Pancreas (tissue), 10 donors: Measurements from ENCODE around the gene GMDS. TPM values are rescaled to one million over a fixed set of nuclear protein-coding genes. Genes with fewer than 3 reads are reported as not detected.

Experiments used
- ATAC-seq, 4 donors: fragments of 200-7000 bp; cut with Tn5 transposase; one replicate each; pipeline versions ENCODE4 v1.8.0 to v1.9.1; 2020; ENCODE audit warnings: mild to moderate bottlenecking in 4 of 4, moderate library complexity in 4 of 4
- DNase-seq, 6 donors: peaks; one replicate each; pipeline ENCODE4 v3.0.0-alpha.2; 2020
- FAIRE-seq: peaks from 2 replicates; lab custom pipeline; 2012; peaks lifted over from hg19 to GRCh38; lab: Jason Lieb, UNC
- H3K27ac ChIP-seq, 4 donors: fragments of 200-600 bp; sonication (generic); 1 replicate in 3 of 4; 2 replicates in 1 of 4; pipeline versions ENCODE4 v1.5.0 to v1.8.0; 2020
- H3K27me3 ChIP-seq, 4 donors: fragments of 200-600 bp; one replicate each; pipeline ENCODE4 v1.8.0; 2021
- H3K36me3 ChIP-seq, 3 donors: fragments of 200-600 bp; sonication (generic) in 1 of 3; one replicate each; pipeline versions ENCODE4 v1.5.0 to v1.8.0; 2020 to 2021
- H3K4me1 ChIP-seq, 3 donors: fragments of 200-600 bp; one replicate each; pipeline ENCODE4 v1.8.0; 2021
- H3K4me3 ChIP-seq, 4 donors: fragments of 200-600 bp; sonication (generic) in 2 of 4; one replicate each; pipeline versions ENCODE4 v1.5.0 to v1.8.0; 2020 to 2021
- H3K9me3 ChIP-seq, 4 donors: fragments of 200-600 bp; one replicate each; pipeline ENCODE4 v1.8.0; 2021
- CTCF ChIP-seq, 4 donors: fragments of 200-600 bp; sonication (generic) in 3 of 4; IDR thresholded peaks; one replicate each; pipeline versions ENCODE4 v1.5.0 to v1.8.0; 2021; ENCODE audit warnings: antibody characterized with exemption in 4 of 4
- WGBS, 2 donors: extraction: QIAGEN DNeasy Blood & Tissue Kit; methylation state at CpG; one replicate each; pipeline ENCODE4 v1.1.7; 2013; 5-methylcytosine and 5-hydroxymethylcytosine counted together
- intact Hi-C, 3 donors: fragments of 100-400 bp; cut with DNase I; formaldehyde crosslinking; loops; one replicate each; pipeline versions ENCODE4 v1.11.1 to v1.14.2; 2022
- polyA plus RNA-seq, 2 donors: library from polyadenylated mRNA; stranded (reverse); fragments of 200-250 nt; gene quantifications; one replicate each; pipeline ENCODE4 v1.2.3, GENCODE V29; 2013
- total RNA-seq, 6 donors: library from RNA; stranded (reverse); fragmentation: NEBNext Ultra II Directional in 4 of 6; extraction: Animal tissue kit (Norgen Biotek cat#: 25700) in 4 of 6; gene quantifications; one replicate each; pipeline versions ENCODE4 v1.2.1 to v1.2.4, GENCODE V29; 2021 to 2023
- donor health status: healthy with polysubstance abuse.
- donor health status: DM: no; HTN: no; CAD: no; lungs with moderate emphysema.
- donor health status: DM: no; HTN: no; CAD: no.
- donor health status: control.
- donor health status: control.
- donor health status: Bipolar disorder and iron deficiency.
- donor health status: DM: yes; HTN: yes; CAD: no.
- donor health status: DM: no; HTN: no; CAD: no.
- donor health status: DM: no; HTN: no; CAD: no.
- donor health status: DM: yes; HTN: yes; CAD: no.

The GMDS gene
- total and polyA plus RNA-seq, 8 donors, result 7.6 to 40.8 (median 26.5) TPM

- no peaks in the 10 kb centered on the region for H3K27me3 ChIP-seq
- H3K9me3 ChIP-seq, result no peaks in the 10 kb centered on the region
- no peak for DNase-seq
- WGBS, 2 donors, result 70 to 77% methylated on average over 13 of the region's 13 CpGs
- no peak for TF ChIP-seq CTCF (IDR thresholded peaks at IDR 0.05)
- ATAC-seq, result peak in 3 of 4 donors; percentile 31 to 71 (median 47)
- H3K4me3 ChIP-seq, result no peak overlapping the region
- no peak for FAIRE-seq
- peak overlapping the region in 2 of 4 donors; percentile 36 to 59 for H3K27ac ChIP-seq
- H3K4me1 ChIP-seq, result peaks cover 8 to 19% (median 19%) of the 10 kb centered on the region in 3 donors
- intact Hi-C loops, result no loop called here
- H3K36me3 ChIP-seq, result no peaks in the 10 kb centered on the region
Observed at GRCh38 chr6:1679031-1679687, 566.2 kb downstream of the GMDS start.

- H3K27ac ChIP-seq, result peak overlapping the region in 2 of 4 donors; percentile 36 to 59
- H3K9me3 ChIP-seq, result no peaks in the 10 kb centered on the region
- no peaks in the 10 kb centered on the region for H3K36me3 ChIP-seq
- ATAC-seq (peak; percentile 84 to 94 (median 89)), DNase-seq (peak in 3 of 6 donors; percentile 41 to 53 (median 51)), FAIRE-seq (no peak)
- no peak overlapping the region for H3K4me3 ChIP-seq
- 2 to 3% methylated on average over 3 of the region's 3 CpGs for WGBS, 2 donors
- no peaks in the 10 kb centered on the region for H3K27me3 ChIP-seq
- TF ChIP-seq CTCF (IDR thresholded peaks at IDR 0.05), result no peak
- peaks cover 8 to 19% (median 19%) of the 10 kb centered on the region in 3 donors for H3K4me1 ChIP-seq
- intact Hi-C loops, result no loop called here
Observed at GRCh38 chr6:1678201-1678600, 567.2 kb downstream of the GMDS start.

GRCh38 chr6:1672379-1672778, 573.0 kb downstream of the GMDS start:
- WGBS, 2 donors, result 86 to 97% methylated on average over 2 of the region's 2 CpGs
- no peak for ATAC-seq

GRCh38 chr6:1670711-1671462, 574.5 kb downstream of the GMDS start:
- WGBS, 2 donors, result 86 to 90% methylated on average over 16 of the region's 16 CpGs

More at GRCh38 chr6:1672379-1672778, 573.0 kb downstream of the GMDS start:
- no peaks in the 10 kb centered on the region for H3K4me1 ChIP-seq
- H3K27me3 ChIP-seq, result no peaks in the 10 kb centered on the region
- H3K27ac ChIP-seq, result no peak overlapping the region
- no peaks in the 10 kb centered on the region for H3K9me3 ChIP-seq
- intact Hi-C loops, result no loop called here
- no peaks in the 10 kb centered on the region for H3K36me3 ChIP-seq
- no peak for TF ChIP-seq CTCF (IDR thresholded peaks at IDR 0.05)
- DNase-seq, result no peak
- FAIRE-seq, result no peak
- no peak overlapping the region for H3K4me3 ChIP-seq

More at GRCh38 chr6:1670711-1671462, 574.5 kb downstream of the GMDS start:
- no peaks in the 10 kb centered on the region for H3K27me3 ChIP-seq
- no peaks in the 10 kb centered on the region for H3K4me1 ChIP-seq
- no peaks in the 10 kb centered on the region for H3K9me3 ChIP-seq
- DNase-seq, result no peak
- FAIRE-seq, result no peak
- H3K4me3 ChIP-seq, result no peak overlapping the region
- H3K36me3 ChIP-seq, result no peaks in the 10 kb centered on the region
- no peak for TF ChIP-seq CTCF (IDR thresholded peaks at IDR 0.05)
- no peak for ATAC-seq
- no peak overlapping the region for H3K27ac ChIP-seq
- intact Hi-C loops, result no loop called here
